ENCODE results near the gene MS4A18.

MS4A18 gene

GRCh38 chr11:60790726-60791125 lies 66.2 kb downstream of the MS4A18 start:
- no peak for DNase-seq

GRCh38 chr11:60791153-60791933 lies 66.8 kb downstream of the MS4A18 start:
- DNase-seq: no peak

- DNase-seq: no peak
Observed at GRCh38 chr11:60792521-60792920, 68.0 kb downstream of the MS4A18 start.
